Stimulated activated CD8-positive, alpha-beta memory T cell treated with anti-CD3 and anti-CD28 coated beads, Interleukin-7, amount 100 ng/mL, for 1 hour (primary cell): ENCODE measurements around the gene HCN2.

Source experiments
- DNase-seq, 2 donors: peaks; one replicate each; pipeline ENCODE4 v3.0.0-alpha.2; 2020; ENCODE audit warnings: low read depth in 2 of 2

Gene HCN2

GRCh38 chr19:589693-590395 is at the start of gene HCN2:
Gene HCN2 (plus strand): TSS chr19:589881. CDS start chr19:589946, 65 bp downstream.
- no peak for DNase-seq

GRCh38 chr19:540867-541637 is 48.6 kb upstream of the HCN2 start:
- DNase-seq = no peak

GRCh38 chr19:541699-542098 is 48.0 kb upstream of the HCN2 start:
- DNase-seq = no peak

GRCh38 chr19:542173-542866 is 47.4 kb upstream of the HCN2 start:
- no peak for DNase-seq

- peak; percentile 51 to 58 for DNase-seq
Measured at GRCh38 chr19:543910-544608, 45.6 kb upstream of the HCN2 start, which contains the start of gene GZMM. Gene GZMM (plus strand): TSS chr19:544053. CDS start chr19:544072, 19 bp downstream.

GRCh38 chr19:547117-547516 is 42.6 kb upstream of the HCN2 start:
- DNase-seq = no peak

GRCh38 chr19:547836-548720 is 41.6 kb upstream of the HCN2 start:
- no peak for DNase-seq

- DNase-seq = no peak
Measured at GRCh38 chr19:548886-549830, 40.5 kb upstream of the HCN2 start.

- no peak for DNase-seq
Measured at GRCh38 chr19:554817-555216, 34.9 kb upstream of the HCN2 start.

- no peak for DNase-seq
Measured at GRCh38 chr19:555474-555808, 34.2 kb upstream of the HCN2 start.

- no peak for DNase-seq
Measured at GRCh38 chr19:556611-557382, 32.9 kb upstream of the HCN2 start.

- no peak for DNase-seq
Measured at GRCh38 chr19:558770-559439, 30.8 kb upstream of the HCN2 start.

- DNase-seq = no peak
Measured at GRCh38 chr19:560121-560520, 29.6 kb upstream of the HCN2 start.

- no peak for DNase-seq
Measured at GRCh38 chr19:566403-566802, 23.3 kb upstream of the HCN2 start.

- no peak for DNase-seq
Measured at GRCh38 chr19:566844-567243, 22.8 kb upstream of the HCN2 start.

GRCh38 chr19:567296-567900 is 22.3 kb upstream of the HCN2 start:
- DNase-seq = no peak

- no peak for DNase-seq
Measured at GRCh38 chr19:570251-570686, 19.4 kb upstream of the HCN2 start.

- no peak for DNase-seq
Measured at GRCh38 chr19:570937-571565, 18.6 kb upstream of the HCN2 start.
